ENCODE results near the gene CDH2. TPM values are rescaled to one million over a fixed set of nuclear protein-coding genes. Genes with fewer than 3 reads are reported as not detected.

CDH2 gene
- total RNA-seq, 1 donor from 2014 or later: 363 TPM

GRCh38 chr18:27967913-27968824 lies 208.8 kb downstream of the CDH2 start:
- H3K27me3 Mint-ChIP-seq (ENCODE audit: low read depth, unreplicated experiment): no peaks in the 10 kb centered on the region
- H3K9ac ChIP-seq (ENCODE audit: low read length): no peak overlapping the region
- H2AFZ ChIP-seq (ENCODE audit: low read depth, low read length): no peak overlapping the region
- H3K79me2 ChIP-seq (ENCODE audit: insufficient read depth, low read length): peaks cover 4% of the 10 kb centered on the region
- H3K4me3 Mint-ChIP-seq (ENCODE audit: unreplicated experiment): no peak overlapping the region
- H3K36me3 ChIP-seq (ENCODE audit: insufficient read depth, low read length): peaks cover 40% of the 10 kb centered on the region
- H3K9me3 ChIP-seq (ENCODE audit: insufficient read depth, low read depth, low read length): no peaks in the 10 kb centered on the region
- no peak overlapping the region for H3K4me3 ChIP-seq (ENCODE audit: insufficient read depth, low read depth, low read length)
- H4K20me1 ChIP-seq (ENCODE audit: insufficient read depth, low read length): peaks cover 21% of the 10 kb centered on the region
- peaks cover 27% of the 10 kb centered on the region for H3K36me3 Mint-ChIP-seq (ENCODE audit: low read depth, unreplicated experiment)
- H3K9me3 Mint-ChIP-seq (ENCODE audit: unreplicated experiment): no peaks in the 10 kb centered on the region
- TF ChIP-seq CTCF (IDR thresholded peaks at IDR 0.05; ENCODE audit: insufficient read depth, low read depth, low read length): no peak
- TF ChIP-seq EZH2 (IDR thresholded peaks at IDR 0.05; ENCODE audit: insufficient read depth, low read length): no peak
- peaks cover 35% of the 10 kb centered on the region for H3K4me1 Mint-ChIP-seq (ENCODE audit: low read depth, unreplicated experiment)
- H3K27me3 ChIP-seq (ENCODE audit: insufficient read depth, low read length): no peaks in the 10 kb centered on the region
- peaks cover 19% of the 10 kb centered on the region for H3K4me1 ChIP-seq (ENCODE audit: insufficient read depth, low read length)
- peak; percentile 75 for FAIRE-seq
- DNase-seq (ENCODE audit: low read depth): no peak
- peak overlapping the region; percentile 36 for H3K27ac Mint-ChIP-seq (ENCODE audit: unreplicated experiment)
- no peak overlapping the region for H3K27ac ChIP-seq (ENCODE audit: low read depth, low read length)
- no peak overlapping the region for H3K4me2 ChIP-seq (ENCODE audit: low read length)

- Mint-ChIP-seq H3K4me1 (ENCODE audit: low read depth, unreplicated experiment) (peaks cover 32% of the 10 kb centered on the region), H3K27ac (ENCODE audit: unreplicated experiment) (peak overlapping the region; percentile 64), H3K4me3 (ENCODE audit: unreplicated experiment) (no peak overlapping the region), H3K27me3 (ENCODE audit: low read depth, unreplicated experiment) (no peaks in the 10 kb centered on the region), H3K36me3 (ENCODE audit: low read depth, unreplicated experiment) (peaks cover 23% of the 10 kb centered on the region), H3K9me3 (ENCODE audit: unreplicated experiment) (no peaks in the 10 kb centered on the region)
- H3K79me2 ChIP-seq (ENCODE audit: insufficient read depth, low read length): no peaks in the 10 kb centered on the region
- H3K27ac ChIP-seq (ENCODE audit: low read depth, low read length): no peak overlapping the region
- no peak for FAIRE-seq
- TF ChIP-seq EZH2 (IDR thresholded peaks at IDR 0.05; ENCODE audit: insufficient read depth, low read length) (no peak), CTCF (IDR thresholded peaks at IDR 0.05; ENCODE audit: insufficient read depth, low read depth, low read length) (no peak)
- H3K27me3 ChIP-seq (ENCODE audit: insufficient read depth, low read length): no peaks in the 10 kb centered on the region
- no peak overlapping the region for H3K4me3 ChIP-seq (ENCODE audit: insufficient read depth, low read depth, low read length)
- H3K4me1 ChIP-seq (ENCODE audit: insufficient read depth, low read length): peaks cover 19% of the 10 kb centered on the region
- peaks cover 40% of the 10 kb centered on the region for H3K36me3 ChIP-seq (ENCODE audit: insufficient read depth, low read length)
- H4K20me1 ChIP-seq (ENCODE audit: insufficient read depth, low read length): peaks cover 13% of the 10 kb centered on the region
- DNase-seq (ENCODE audit: low read depth): no peak
- no peaks in the 10 kb centered on the region for H3K9me3 ChIP-seq (ENCODE audit: insufficient read depth, low read depth, low read length)
- no peak overlapping the region for H2AFZ ChIP-seq (ENCODE audit: low read depth, low read length)
- no peak overlapping the region for H3K9ac ChIP-seq (ENCODE audit: low read length)
- no peak overlapping the region for H3K4me2 ChIP-seq (ENCODE audit: low read length)
Observed at GRCh38 chr18:27966881-27967280, 210.0 kb downstream of the CDH2 start.

- peaks cover 22% of the 10 kb centered on the region for H3K36me3 Mint-ChIP-seq (ENCODE audit: low read depth, unreplicated experiment)
- H3K27me3 ChIP-seq (ENCODE audit: insufficient read depth, low read length): no peaks in the 10 kb centered on the region
- H3K9me3 ChIP-seq (ENCODE audit: insufficient read depth, low read depth, low read length): no peaks in the 10 kb centered on the region
- no peak overlapping the region for H3K27ac Mint-ChIP-seq (ENCODE audit: unreplicated experiment)
- H3K27me3 Mint-ChIP-seq (ENCODE audit: low read depth, unreplicated experiment): no peaks in the 10 kb centered on the region
- peaks cover 37% of the 10 kb centered on the region for H3K4me1 Mint-ChIP-seq (ENCODE audit: low read depth, unreplicated experiment)
- H3K27ac ChIP-seq (ENCODE audit: low read depth, low read length): no peak overlapping the region
- DNase-seq (ENCODE audit: low read depth): peak; percentile 51
- peaks cover 54% of the 10 kb centered on the region for H3K36me3 ChIP-seq (ENCODE audit: insufficient read depth, low read length)
- H3K9me3 Mint-ChIP-seq (ENCODE audit: unreplicated experiment): no peaks in the 10 kb centered on the region
- peaks cover 19% of the 10 kb centered on the region for H3K4me1 ChIP-seq (ENCODE audit: insufficient read depth, low read length)
- no peak overlapping the region for H3K9ac ChIP-seq (ENCODE audit: low read length)
- no peak for TF ChIP-seq CTCF (IDR thresholded peaks at IDR 0.05; ENCODE audit: insufficient read depth, low read depth, low read length)
- TF ChIP-seq EZH2 (IDR thresholded peaks at IDR 0.05; ENCODE audit: insufficient read depth, low read length): no peak
- H3K4me3 Mint-ChIP-seq (ENCODE audit: unreplicated experiment): no peak overlapping the region
- H3K79me2 ChIP-seq (ENCODE audit: insufficient read depth, low read length): peaks cover 6% of the 10 kb centered on the region
- FAIRE-seq: peak; percentile 80
- peaks cover 20% of the 10 kb centered on the region for H4K20me1 ChIP-seq (ENCODE audit: insufficient read depth, low read length)
- H3K4me2 ChIP-seq (ENCODE audit: low read length): no peak overlapping the region
- no peak overlapping the region for H3K4me3 ChIP-seq (ENCODE audit: insufficient read depth, low read depth, low read length)
- no peak overlapping the region for H2AFZ ChIP-seq (ENCODE audit: low read depth, low read length)
Observed at GRCh38 chr18:27964811-27965210, 212.1 kb downstream of the CDH2 start.
